ENCODE measurements around the gene TTLL5. TPM values are rescaled to one million over a fixed set of nuclear protein-coding genes. Genes with fewer than 3 reads are reported as not detected.

TTLL5 gene
- total and polyA plus RNA-seq, 2 of the 13 experiments (the other 11 are each of a cell fraction or from before 2014, with no cell fraction given), result 11.8 to 18.8 TPM

DNA sequence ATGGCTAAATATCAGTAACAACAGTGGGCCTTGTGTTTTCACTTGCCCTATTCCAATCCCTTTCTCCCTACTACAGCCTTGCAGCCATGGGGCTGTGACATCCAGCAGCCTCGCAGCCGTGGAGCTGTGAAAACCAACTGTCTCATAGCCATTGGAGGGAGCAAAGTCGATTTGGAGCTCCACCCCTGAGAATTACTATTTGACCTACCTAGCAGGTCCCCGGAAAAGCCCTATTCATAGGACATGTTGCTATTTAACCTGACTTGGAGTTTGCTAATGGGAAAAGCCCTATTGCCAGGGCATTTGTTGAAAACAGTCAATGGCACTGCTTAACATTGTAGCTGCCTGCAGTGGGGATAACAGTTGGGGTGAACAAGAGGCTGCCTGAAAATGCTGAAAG is 33.6 kb upstream of the TTLL5 start (continued):
- TF ChIP-seq, protein P1, sequence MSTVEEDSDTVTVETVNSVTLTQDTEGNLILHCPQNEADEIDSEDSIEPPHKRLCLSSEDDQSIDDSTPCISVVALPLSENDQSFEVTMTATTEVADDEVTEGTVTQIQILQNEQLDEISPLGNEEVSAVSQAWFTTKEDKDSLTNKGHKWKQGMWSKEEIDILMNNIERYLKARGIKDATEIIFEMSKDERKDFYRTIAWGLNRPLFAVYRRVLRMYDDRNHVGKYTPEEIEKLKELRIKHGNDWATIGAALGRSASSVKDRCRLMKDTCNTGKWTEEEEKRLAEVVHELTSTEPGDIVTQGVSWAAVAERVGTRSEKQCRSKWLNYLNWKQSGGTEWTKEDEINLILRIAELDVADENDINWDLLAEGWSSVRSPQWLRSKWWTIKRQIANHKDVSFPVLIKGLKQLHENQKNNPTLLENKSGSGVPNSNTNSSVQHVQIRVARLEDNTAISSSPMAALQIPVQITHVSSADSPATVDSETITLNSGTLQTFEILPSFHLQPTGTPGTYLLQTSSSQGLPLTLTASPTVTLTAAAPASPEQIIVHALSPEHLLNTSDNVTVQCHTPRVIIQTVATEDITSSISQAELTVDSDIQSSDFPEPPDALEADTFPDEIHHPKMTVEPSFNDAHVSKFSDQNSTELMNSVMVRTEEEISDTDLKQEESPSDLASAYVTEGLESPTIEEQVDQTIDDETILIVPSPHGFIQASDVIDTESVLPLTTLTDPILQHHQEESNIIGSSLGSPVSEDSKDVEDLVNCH (CRISPR knock-in tag; IDR thresholded peaks at IDR 0.05), result no peak
- peak; percentile 66; the same call in 1 of the 2 replicates for TF ChIP-seq ZMYM4 (CRISPR knock-in tag; IDR thresholded peaks at IDR 0.05)
- peak; percentile 40; the same call in 1 of the 2 replicates for TF ChIP-seq ZFX (CRISPR knock-in tag; IDR thresholded peaks at IDR 0.05; ENCODE audit: low read depth)
- no peak for TF ChIP-seq PAF1 (CRISPR knock-in tag; IDR thresholded peaks at IDR 0.05)
- TF ChIP-seq ZNF644 (CRISPR knock-in tag; IDR thresholded peaks at IDR 0.05; ENCODE audit: low read depth), result peak; percentile 76
- no peak for TF ChIP-seq PRPF4 (IDR thresholded peaks at IDR 0.05; ENCODE audit: low read depth, low read length, poor library complexity, severe bottlenecking)
- TF ChIP-seq, protein P2, sequence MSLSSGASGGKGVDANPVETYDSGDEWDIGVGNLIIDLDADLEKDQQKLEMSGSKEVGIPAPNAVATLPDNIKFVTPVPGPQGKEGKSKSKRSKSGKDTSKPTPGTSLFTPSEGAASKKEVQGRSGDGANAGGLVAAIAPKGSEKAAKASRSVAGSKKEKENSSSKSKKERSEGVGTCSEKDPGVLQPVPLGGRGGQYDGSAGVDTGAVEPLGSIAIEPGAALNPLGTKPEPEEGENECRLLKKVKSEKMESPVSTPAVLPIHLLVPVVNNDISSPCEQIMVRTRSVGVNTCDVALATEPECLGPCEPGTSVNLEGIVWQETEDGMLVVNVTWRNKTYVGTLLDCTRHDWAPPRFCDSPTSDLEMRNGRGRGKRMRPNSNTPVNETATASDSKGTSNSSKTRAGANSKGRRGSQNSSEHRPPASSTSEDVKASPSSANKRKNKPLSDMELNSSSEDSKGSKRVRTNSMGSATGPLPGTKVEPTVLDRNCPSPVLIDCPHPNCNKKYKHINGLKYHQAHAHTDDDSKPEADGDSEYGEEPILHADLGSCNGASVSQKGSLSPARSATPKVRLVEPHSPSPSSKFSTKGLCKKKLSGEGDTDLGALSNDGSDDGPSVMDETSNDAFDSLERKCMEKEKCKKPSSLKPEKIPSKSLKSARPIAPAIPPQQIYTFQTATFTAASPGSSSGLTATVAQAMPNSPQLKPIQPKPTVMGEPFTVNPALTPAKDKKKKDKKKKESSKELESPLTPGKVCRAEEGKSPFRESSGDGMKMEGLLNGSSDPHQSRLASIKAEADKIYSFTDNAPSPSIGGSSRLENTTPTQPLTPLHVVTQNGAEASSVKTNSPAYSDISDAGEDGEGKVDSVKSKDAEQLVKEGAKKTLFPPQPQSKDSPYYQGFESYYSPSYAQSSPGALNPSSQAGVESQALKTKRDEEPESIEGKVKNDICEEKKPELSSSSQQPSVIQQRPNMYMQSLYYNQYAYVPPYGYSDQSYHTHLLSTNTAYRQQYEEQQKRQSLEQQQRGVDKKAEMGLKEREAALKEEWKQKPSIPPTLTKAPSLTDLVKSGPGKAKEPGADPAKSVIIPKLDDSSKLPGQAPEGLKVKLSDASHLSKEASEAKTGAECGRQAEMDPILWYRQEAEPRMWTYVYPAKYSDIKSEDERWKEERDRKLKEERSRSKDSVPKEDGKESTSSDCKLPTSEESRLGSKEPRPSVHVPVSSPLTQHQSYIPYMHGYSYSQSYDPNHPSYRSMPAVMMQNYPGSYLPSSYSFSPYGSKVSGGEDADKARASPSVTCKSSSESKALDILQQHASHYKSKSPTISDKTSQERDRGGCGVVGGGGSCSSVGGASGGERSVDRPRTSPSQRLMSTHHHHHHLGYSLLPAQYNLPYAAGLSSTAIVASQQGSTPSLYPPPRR (CRISPR knock-in tag; IDR thresholded peaks at IDR 0.05; ENCODE audit: borderline replicate concordance), result peak; percentile 44; the same call in 1 of the 2 replicates
- TF ChIP-seq ZNF704 (CRISPR knock-in tag; IDR thresholded peaks at IDR 0.05; ENCODE audit: borderline replicate concordance), result no peak
- 0 out of 2 replicates have a peak, but pooled peaks have one; percentile 24 for TF ChIP-seq SOX5 (CRISPR knock-in tag; IDR thresholded peaks at IDR 0.05; ENCODE audit: borderline replicate concordance)
- TF ChIP-seq THAP7 (CRISPR knock-in tag; IDR thresholded peaks at IDR 0.05), result 0 out of 2 replicates have a peak, but pooled peaks have one; percentile 31
- TF ChIP-seq SP5 (CRISPR knock-in tag; IDR thresholded peaks at IDR 0.05; ENCODE audit: borderline replicate concordance, low read depth), result peak; percentile 81
- TF ChIP-seq MTF2 (CRISPR knock-in tag; IDR thresholded peaks at IDR 0.05; ENCODE audit: borderline replicate concordance), result no peak
- no peak for TF ChIP-seq FIP1L1 (IDR thresholded peaks at IDR 0.05; ENCODE audit: borderline replicate concordance, insufficient read depth, low read depth, low read length)
- peak; percentile 25; the same call in 1 of the 2 replicates for TF ChIP-seq DPF2 (CRISPR knock-in tag; IDR thresholded peaks at IDR 0.05; ENCODE audit: borderline replicate concordance, low read depth)
- peak; percentile 38; the same call in 1 of the 2 replicates for TF ChIP-seq MED1 (CRISPR knock-in tag; IDR thresholded peaks at IDR 0.05)
- TF ChIP-seq ZNF382 (CRISPR knock-in tag; IDR thresholded peaks at IDR 0.05; ENCODE audit: borderline replicate concordance), result no peak
- no peak for TF ChIP-seq CHD2 (IDR thresholded peaks at IDR 0.05; ENCODE audit: low read depth, low read length)
- no peak for TF ChIP-seq ZNF441 (CRISPR knock-in tag; IDR thresholded peaks at IDR 0.05; ENCODE audit: borderline replicate concordance)
- peak; percentile 30; the same call in 1 of the 2 replicates for TF ChIP-seq ZNF501 (CRISPR knock-in tag; IDR thresholded peaks at IDR 0.05)
- peak; percentile 46; the same call in 1 of the 2 replicates for TF ChIP-seq ARNTL (CRISPR knock-in tag; IDR thresholded peaks at IDR 0.05)
- TF ChIP-seq ZNF414 (CRISPR knock-in tag; IDR thresholded peaks at IDR 0.05), result no peak
